Loucy (cell line): ENCODE results near the gene TBX21.

Source experiments
- EZH2phosphoT487 ChIP-seq: fragments of 200-600 bp; IDR thresholded peaks from 2 replicates; pipeline ENCODE4 v1.6.1; 2018; ENCODE audit warnings: antibody characterized with exemption, mild to moderate bottlenecking, moderate library complexity, borderline replicate concordance
- TF ChIP-seq, protein P1 (sequence below): fragments of 200-600 bp; sonication (generic); conservative IDR thresholded peaks from 2 replicates; pipeline ENCODE4 v1.5.1; 2014; ENCODE audit warnings: mild to moderate bottlenecking, antibody characterized with exemption, low read length

DNA sequence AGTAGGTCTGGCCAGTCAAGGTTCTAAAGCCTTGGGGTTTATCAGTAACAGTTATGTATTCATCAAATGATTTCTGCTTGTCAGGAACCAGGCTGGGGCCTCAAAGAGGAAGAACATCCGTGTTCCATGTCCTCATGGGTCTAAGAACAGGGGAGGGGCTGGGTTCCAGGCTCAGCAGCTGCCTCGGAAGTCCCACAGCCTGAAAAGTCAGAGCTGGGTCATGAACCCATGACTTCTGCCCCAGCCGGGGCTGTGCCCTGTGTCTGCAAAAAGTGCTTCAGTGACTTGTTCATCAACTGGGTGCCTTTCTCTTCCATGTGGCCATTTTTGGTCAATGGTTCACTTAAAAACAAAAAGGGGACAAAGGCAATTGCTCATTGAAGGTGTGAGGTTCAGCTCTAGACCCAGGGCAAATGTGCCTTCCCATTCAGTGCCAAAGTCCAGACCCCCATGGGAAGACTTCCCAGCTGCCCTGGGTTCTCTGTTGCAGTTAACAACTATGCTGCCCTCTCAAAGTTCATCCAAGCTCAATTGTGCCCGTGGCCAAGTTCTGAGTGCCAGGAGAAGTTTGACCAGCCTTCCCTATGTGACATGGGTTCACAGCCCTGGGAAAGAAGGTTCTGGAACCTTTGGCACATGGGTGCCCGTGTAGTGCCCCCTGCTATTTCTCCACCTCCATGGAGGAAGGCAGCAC lies 20.6 kb upstream of the TBX21 start:
- TF ChIP-seq EZH2phosphoT487: no peak
- TF ChIP-seq, protein P1, sequence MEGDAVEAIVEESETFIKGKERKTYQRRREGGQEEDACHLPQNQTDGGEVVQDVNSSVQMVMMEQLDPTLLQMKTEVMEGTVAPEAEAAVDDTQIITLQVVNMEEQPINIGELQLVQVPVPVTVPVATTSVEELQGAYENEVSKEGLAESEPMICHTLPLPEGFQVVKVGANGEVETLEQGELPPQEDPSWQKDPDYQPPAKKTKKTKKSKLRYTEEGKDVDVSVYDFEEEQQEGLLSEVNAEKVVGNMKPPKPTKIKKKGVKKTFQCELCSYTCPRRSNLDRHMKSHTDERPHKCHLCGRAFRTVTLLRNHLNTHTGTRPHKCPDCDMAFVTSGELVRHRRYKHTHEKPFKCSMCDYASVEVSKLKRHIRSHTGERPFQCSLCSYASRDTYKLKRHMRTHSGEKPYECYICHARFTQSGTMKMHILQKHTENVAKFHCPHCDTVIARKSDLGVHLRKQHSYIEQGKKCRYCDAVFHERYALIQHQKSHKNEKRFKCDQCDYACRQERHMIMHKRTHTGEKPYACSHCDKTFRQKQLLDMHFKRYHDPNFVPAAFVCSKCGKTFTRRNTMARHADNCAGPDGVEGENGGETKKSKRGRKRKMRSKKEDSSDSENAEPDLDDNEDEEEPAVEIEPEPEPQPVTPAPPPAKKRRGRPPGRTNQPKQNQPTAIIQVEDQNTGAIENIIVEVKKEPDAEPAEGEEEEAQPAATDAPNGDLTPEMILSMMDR: no peak
